ENCODE results near the gene STKLD1.
"Not testable (repeated sequence)": the region's sequence is repeated elsewhere in the genome, so short reads cannot be mapped to it uniquely, and the experiment has no call there.

The STKLD1 gene

GRCh38 chr9:133386338-133386737 lies 10.2 kb downstream of the STKLD1 start:
- DNase-seq (ENCODE audit: low read depth) = no peak

- DNase-seq (ENCODE audit: low read depth) = no peak
These were observed 11.5 kb downstream of the STKLD1 start for GRCh38 chr9:133387680-133388079.

- no peak for DNase-seq (ENCODE audit: low read depth)
These were observed 12.9 kb downstream of the STKLD1 start for GRCh38 chr9:133389025-133389557.

GRCh38 chr9:133389562-133389961 lies 13.4 kb downstream of the STKLD1 start:
- DNase-seq (ENCODE audit: low read depth) = no peak

GRCh38 chr9:133390713-133391112 lies 14.5 kb downstream of the STKLD1 start:
- DNase-seq (ENCODE audit: low read depth) = no peak

- DNase-seq (ENCODE audit: low read depth) = not testable (repeated sequence)
These were observed 15.3 kb downstream of the STKLD1 start for GRCh38 chr9:133391449-133391848.

- DNase-seq (ENCODE audit: low read depth) = not testable (repeated sequence)
These were observed 16.1 kb downstream of the STKLD1 start for GRCh38 chr9:133392308-133392707.

GRCh38 chr9:133393399-133393798 lies 17.2 kb downstream of the STKLD1 start:
- DNase-seq (ENCODE audit: low read depth) = no peak

GRCh38 chr9:133394687-133395271 lies 18.6 kb downstream of the STKLD1 start:
- no peak for DNase-seq (ENCODE audit: low read depth)

- no peak for DNase-seq (ENCODE audit: low read depth)
These were observed 20.8 kb downstream of the STKLD1 start for GRCh38 chr9:133396952-133397351.

- no peak for DNase-seq (ENCODE audit: low read depth)
These were observed 21.2 kb downstream of the STKLD1 start for GRCh38 chr9:133397370-133397769.

- DNase-seq (ENCODE audit: low read depth) = no peak
These were observed 21.7 kb downstream of the STKLD1 start for GRCh38 chr9:133397895-133398294.

- no peak for DNase-seq (ENCODE audit: low read depth)
These were observed 24.1 kb downstream of the STKLD1 start for GRCh38 chr9:133400292-133400691.

GRCh38 chr9:133401588-133401987 lies 25.4 kb downstream of the STKLD1 start:
- no peak for DNase-seq (ENCODE audit: low read depth)

GRCh38 chr9:133402689-133403088 lies 26.5 kb downstream of the STKLD1 start:
- no peak for DNase-seq (ENCODE audit: low read depth)

GRCh38 chr9:133403766-133404453 lies 27.7 kb downstream of the STKLD1 start:
- no peak for DNase-seq (ENCODE audit: low read depth)

GRCh38 chr9:133404454-133405002 lies 28.4 kb downstream of the STKLD1 start:
- no peak for DNase-seq (ENCODE audit: low read depth)

GRCh38 chr9:133405508-133406438 lies 29.6 kb downstream of the STKLD1 start:
- peak; percentile 39 for DNase-seq (ENCODE audit: low read depth)

- no peak for DNase-seq (ENCODE audit: low read depth)
These were observed 30.5 kb downstream of the STKLD1 start for GRCh38 chr9:133406480-133407307.

GRCh38 chr9:133408042-133408441 lies 31.9 kb downstream of the STKLD1 start:
- no peak for DNase-seq (ENCODE audit: low read depth)

GRCh38 chr9:133415170-133415569 lies 39.0 kb downstream of the STKLD1 start:
- no peak for DNase-seq (ENCODE audit: low read depth)
